Trophoblast cell (in vitro differentiated cells and primary cell): ENCODE measurements around the gene RPL36AL.

Source experiments
- DNase-seq, 2 donors: peaks; one replicate each; pipeline ENCODE4 v3.0.0-alpha.2; 2016
- H2AFZ ChIP-seq: 2 replicates; pipeline ENCODE4 v1.6.1; 2013; ENCODE audit warnings: low read length, moderate library complexity, mild to moderate bottlenecking; ENCODE audit not compliant: insufficient read depth, poor library complexity
- H2AK5ac ChIP-seq: 2 replicates; pipeline ENCODE4 v1.6.1; 2013; ENCODE audit warnings: mild to moderate bottlenecking, low read length
- H2BK120ac ChIP-seq: 2 replicates; pipeline ENCODE4 v1.6.1; 2013; ENCODE audit warnings: low read length, mild to moderate bottlenecking, moderate library complexity; ENCODE audit not compliant: insufficient read depth, poor library complexity
- H2BK12ac ChIP-seq: 2 replicates; pipeline ENCODE4 v1.6.1; 2013; ENCODE audit warnings: mild to moderate bottlenecking, low read length, moderate library complexity
- H2BK5ac ChIP-seq: 2 replicates; pipeline ENCODE4 v1.6.1; 2013; ENCODE audit warnings: low read length, low read depth, moderate library complexity, mild to moderate bottlenecking; ENCODE audit not compliant: poor library complexity
- H3K14ac ChIP-seq: 2 replicates; pipeline ENCODE4 v1.6.1; 2013; ENCODE audit warnings: mild to moderate bottlenecking, low read length
- H3K18ac ChIP-seq: 2 replicates; pipeline ENCODE4 v1.6.1; 2013; ENCODE audit warnings: mild to moderate bottlenecking, low read length
- H3K23ac ChIP-seq: 2 replicates; pipeline ENCODE4 v1.6.1; 2013; ENCODE audit warnings: low read length
- H3K27ac ChIP-seq: 2 replicates; pipeline ENCODE4 v1.5.1; 2013; ENCODE audit warnings: low read depth, mild to moderate bottlenecking, inconsistent platforms, low read length, moderate library complexity
- H3K27me3 ChIP-seq: 2 replicates; pipeline ENCODE4 v1.6.1; 2013; ENCODE audit warnings: inconsistent platforms, mild to moderate bottlenecking, low read length, moderate library complexity; ENCODE audit not compliant: insufficient read depth
- H3K36me3 ChIP-seq, 2 experiments: 1 replicate in 1 of 2; 2 replicates in 1 of 2; pipeline ENCODE4 v1.6.1; 2013; ENCODE audit warnings: low read length in 2 of 2, mild to moderate bottlenecking in 2 of 2, moderate library complexity in 1 of 2; ENCODE audit not compliant: insufficient read depth in 2 of 2, control insufficient read depth in 1 of 2
- H3K4ac ChIP-seq: 2 replicates; pipeline ENCODE4 v1.6.1; 2013; ENCODE audit warnings: low read depth, mild to moderate bottlenecking, low read length, moderate library complexity
- H3K4me1 ChIP-seq, 2 experiments: 1 replicate in 1 of 2; 2 replicates in 1 of 2; pipeline ENCODE4 v1.6.1; 2013; ENCODE audit warnings: low read length in 2 of 2, mild to moderate bottlenecking in 2 of 2, moderate library complexity in 1 of 2; ENCODE audit not compliant: insufficient read depth in 2 of 2, control insufficient read depth in 1 of 2
- H3K4me2 ChIP-seq: 2 replicates; pipeline ENCODE4 v1.6.1; 2013; ENCODE audit warnings: inconsistent platforms, mild to moderate bottlenecking, low read length, moderate library complexity
- H3K4me3 ChIP-seq: 2 replicates; pipeline ENCODE4 v1.5.1; 2013; ENCODE audit warnings: mild to moderate bottlenecking, low read depth, low read length, inconsistent platforms
- H3K79me1 ChIP-seq: one replicate; pipeline ENCODE4 v1.6.1; 2013; ENCODE audit warnings: low read length
- H3K79me2 ChIP-seq: 2 replicates; pipeline ENCODE4 v1.6.1; 2013; ENCODE audit warnings: low read length, mild to moderate bottlenecking; ENCODE audit not compliant: control insufficient read depth, insufficient read depth, poor library complexity
- H3K9ac ChIP-seq: 2 replicates; pipeline ENCODE4 v1.6.1; 2013; ENCODE audit warnings: mild to moderate bottlenecking, low read length
- H3K9me3 ChIP-seq: 2 replicates; pipeline ENCODE4 v1.6.1; 2013; ENCODE audit warnings: low read depth, mild to moderate bottlenecking, control low read depth, inconsistent platforms, low read length; ENCODE audit not compliant: insufficient read depth
- H4K12ac ChIP-seq: 2 replicates; pipeline ENCODE4 v1.6.1; 2013; ENCODE audit warnings: low read depth, mild to moderate bottlenecking, low read length, moderate library complexity
- H4K8ac ChIP-seq: 2 replicates; pipeline ENCODE4 v1.6.1; 2013; ENCODE audit warnings: low read depth, mild to moderate bottlenecking, low read length, moderate library complexity
- H4K91ac ChIP-seq: one replicate; pipeline ENCODE4 v1.6.1; 2013; ENCODE audit warnings: low read depth, mild to moderate bottlenecking, low read length, moderate library complexity
- WGBS: extraction: QIAGEN DNeasy Blood & Tissue Kit; methylation state at CpG from one replicate; pipeline ENCODE4 v1.1.7; 2013; ENCODE audit warnings: missing lambda C conversion rate; ENCODE audit not compliant: insufficient read length, insufficient coverage; ENCODE audit errors: extremely low coverage; 5-methylcytosine and 5-hydroxymethylcytosine counted together

Gene RPL36AL

GRCh38 chr14:49637534-49638078 lies 17.2 kb upstream of the RPL36AL start:
- Histone ChIP-seq H2BK5ac (no peak overlapping the region), H3K4me2 (no peak overlapping the region), H4K8ac (no peak overlapping the region), H3K14ac (no peak overlapping the region), H3K9ac (no peak overlapping the region), H3K4me3 (no peak overlapping the region), H3K79me1 (peaks cover 16% of the 10 kb centered on the region), H3K27ac (no peak overlapping the region), H3K18ac (no peak overlapping the region), H2AFZ (no peak overlapping the region), H3K4ac (no peak overlapping the region), H2AK5ac (no peak overlapping the region), H3K4me1 (no peaks in the 10 kb centered on the region), H3K9me3 (no peaks in the 10 kb centered on the region), H3K23ac (no peak overlapping the region), H3K27me3 (no peaks in the 10 kb centered on the region), H2BK12ac (no peak overlapping the region), H4K12ac (no peak overlapping the region), H2BK120ac (no peak overlapping the region), H3K36me3 (peaks cover 1 to 10% of the 10 kb centered on the region in 2 experiments), H3K79me2 (peaks cover 15% of the 10 kb centered on the region), H4K91ac (no peak overlapping the region)
- no peak for DNase-seq
- WGBS: no CpG with 5 or more reads among the region's 3 CpGs

- Histone ChIP-seq H3K27me3 (no peaks in the 10 kb centered on the region), H3K23ac (no peak overlapping the region), H4K8ac (no peak overlapping the region), H3K18ac (no peak overlapping the region), H3K4me1 (no peaks in the 10 kb centered on the region), H2AFZ (no peak overlapping the region), H3K9ac (no peak overlapping the region), H3K79me2 (peaks cover 15% of the 10 kb centered on the region), H3K4me2 (no peak overlapping the region), H3K79me1 (peaks cover 16% of the 10 kb centered on the region), H4K91ac (no peak overlapping the region), H2AK5ac (no peak overlapping the region), H3K4me3 (no peak overlapping the region), H3K4ac (no peak overlapping the region), H3K9me3 (no peaks in the 10 kb centered on the region), H2BK12ac (no peak overlapping the region), H2BK120ac (no peak overlapping the region), H3K27ac (no peak overlapping the region), H3K14ac (no peak overlapping the region), H2BK5ac (no peak overlapping the region), H4K12ac (no peak overlapping the region), H3K36me3 (peaks cover 1 to 10% of the 10 kb centered on the region in 2 experiments)
- WGBS: no CpG with 5 or more reads among the region's 1 CpG
- DNase-seq: peak; percentile 16 to 38
Observed at GRCh38 chr14:49636866-49637265, 16.4 kb upstream of the RPL36AL start.

DNA sequence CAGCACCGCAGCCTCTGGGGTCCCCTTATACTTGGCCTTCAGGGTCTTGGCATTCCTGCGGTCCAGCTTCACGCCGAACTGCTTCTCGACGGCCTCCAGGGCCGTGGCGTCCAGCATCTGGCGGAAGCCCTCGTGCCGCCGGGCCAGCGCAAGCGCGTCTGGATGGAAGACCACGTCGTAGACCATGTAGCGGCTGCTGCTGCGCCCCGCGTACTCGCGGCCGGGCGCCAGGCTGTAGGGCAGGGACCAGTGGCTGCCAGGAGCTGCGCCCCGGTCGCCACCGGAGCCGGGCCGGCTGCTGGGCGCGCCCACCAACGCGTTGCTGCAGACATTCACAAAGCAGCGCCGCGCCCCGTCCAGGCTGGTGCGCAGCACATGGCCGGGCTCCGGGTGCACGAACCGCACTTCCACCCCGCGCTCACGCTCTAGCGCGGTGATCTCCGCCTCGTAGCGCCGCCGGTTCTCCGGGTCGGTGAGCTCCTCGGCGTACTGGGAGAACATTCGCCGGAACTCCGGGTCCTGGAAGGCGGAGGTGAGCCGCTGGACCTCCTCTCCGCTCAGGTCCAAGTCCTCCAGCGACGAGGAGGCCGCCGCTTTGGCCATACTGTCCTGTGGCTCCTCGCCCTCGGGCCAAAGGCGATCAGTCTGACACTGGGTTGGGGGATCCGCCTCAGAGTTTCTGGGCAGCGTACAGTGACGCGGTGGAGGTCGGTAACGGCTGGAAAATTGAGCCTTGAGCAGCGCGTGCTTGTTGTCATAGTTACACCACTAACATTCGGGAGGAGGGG lies 14.3 kb upstream of the RPL36AL start, which contains the start of gene DNAAF2:
Gene DNAAF2, minus strand, starts transcription at position 698 of the 788 bp plus-strand sequence. Its CDS starts 95 bp downstream, at position 603.
- no CpG with 5 or more reads among the region's 80 CpGs for WGBS
- peaks cover 15% of the 10 kb centered on the region for H3K79me2 ChIP-seq

GRCh38 chr14:49633640-49634546 lies 13.5 kb upstream of the RPL36AL start:
- Histone ChIP-seq H2BK5ac (peak overlapping the region; percentile 71), H3K79me1 (peaks cover 16% of the 10 kb centered on the region), H2AK5ac (no peak overlapping the region), H2BK12ac (no peak overlapping the region), H3K4me2 (peak overlapping the region; percentile 70), H3K9me3 (no peaks in the 10 kb centered on the region), H3K18ac (peak overlapping the region; percentile 82), H3K23ac (no peak overlapping the region), H3K27ac (peak overlapping the region; percentile 97), H3K36me3 (peaks cover 1 to 5% of the 10 kb centered on the region in 2 experiments), H3K14ac (peak overlapping the region; percentile 89), H4K12ac (peak overlapping the region; percentile 94), H3K4me1 (no peaks in the 10 kb centered on the region), H4K8ac (peak overlapping the region; percentile 83), H3K4ac (peak overlapping the region; percentile 35), H2BK120ac (peak overlapping the region; percentile 65), H3K9ac (peak overlapping the region; percentile 95), H3K79me2 (peaks cover 15% of the 10 kb centered on the region), H3K4me3 (peak overlapping the region; percentile 87), H3K27me3 (no peaks in the 10 kb centered on the region), H4K91ac (peak overlapping the region; percentile 87), H2AFZ (peak overlapping the region; percentile 93)
- WGBS: no CpG with 5 or more reads among the region's 101 CpGs
- peak; percentile 95 to 96 for DNase-seq

More for the DNA sequence above, 14.3 kb upstream of the RPL36AL start, which contains the start of gene DNAAF2:
- peak within 1 kb of the TSS; percentile 62 for H3K4ac ChIP-seq
- peak within 1 kb of the TSS; percentile 70 for H3K4me2 ChIP-seq
- H3K27me3 ChIP-seq: no peaks in the 10 kb centered on the region
- peak within 1 kb of the TSS; percentile 83 for H4K8ac ChIP-seq
- H2AFZ ChIP-seq: peak within 1 kb of the TSS; percentile 93
- H3K36me3 ChIP-seq: peaks cover 1 to 8% of the 10 kb centered on the region in 2 experiments
- H3K27ac ChIP-seq: peak within 1 kb of the TSS; percentile 97
- H3K23ac ChIP-seq: no peak within 1 kb of the TSS
- peak within 1 kb of the TSS; percentile 88 for H3K9ac ChIP-seq
- no peak within 1 kb of the TSS for H2BK12ac ChIP-seq
- H3K79me1 ChIP-seq: peaks cover 16% of the 10 kb centered on the region
- peak within 1 kb of the TSS; percentile 53 for H2AK5ac ChIP-seq
- no peaks in the 10 kb centered on the region for H3K4me1 ChIP-seq
- H3K9me3 ChIP-seq: no peaks in the 10 kb centered on the region
- H4K91ac ChIP-seq: peak within 1 kb of the TSS; percentile 87
- DNase-seq: peak; percentile 62 to 78
- peak within 1 kb of the TSS; percentile 94 for H4K12ac ChIP-seq
- H2BK120ac ChIP-seq: peak within 1 kb of the TSS; percentile 54
- peak within 1 kb of the TSS; percentile 71 for H2BK5ac ChIP-seq
- peak within 1 kb of the TSS; percentile 82 for H3K18ac ChIP-seq
- H3K4me3 ChIP-seq: peak within 1 kb of the TSS; percentile 87
- H3K14ac ChIP-seq: peak within 1 kb of the TSS; percentile 89
